GM23338 (cell line): ENCODE data around the gene ZMYND11. TPM values are rescaled to one million over a fixed set of nuclear protein-coding genes. Genes with fewer than 3 reads are reported as not detected.

ENCODE experiments used
- ATAC-seq: fragments of 200-7000 bp; cut with Tn5 transposase; 3 replicates; pipeline ENCODE4 v1.9.1; 2020
- DNase-seq: peaks from one replicate; pipeline ENCODE4 v3.0.0-alpha.2; 2015; ENCODE audit warnings: low spot score
- H2AFZ ChIP-seq: fragments of 200-600 bp; sonication (generic); 2 replicates; pipeline ENCODE4 v1.8.0; 2016; ENCODE audit warnings: antibody characterized with exemption, mild to moderate bottlenecking, moderate library complexity
- H3F3A ChIP-seq: fragments of 200-600 bp; sonication (generic); replicated peaks from 2 replicates; pipeline ENCODE4 v1.8.0; 2017; ENCODE audit warnings: antibody characterized with exemption, mixed run types, low read depth
- H3K27ac ChIP-seq: fragments of 200-600 bp; sonication (generic); 2 replicates; pipeline ENCODE4 v1.6.1; 2016; ENCODE audit warnings: low read depth
- H3K27me3 ChIP-seq: fragments of 200-600 bp; sonication (generic); 2 replicates; pipeline ENCODE4 v1.8.0; 2016; ENCODE audit warnings: mild to moderate bottlenecking, mixed run types, moderate library complexity; ENCODE audit not compliant: insufficient read depth
- H3K36me3 ChIP-seq: fragments of 200-600 bp; sonication (generic); 2 replicates; pipeline ENCODE4 v1.8.0; 2016; ENCODE audit warnings: mild to moderate bottlenecking; ENCODE audit not compliant: insufficient read depth
- H3K4me1 ChIP-seq: fragments of 200-600 bp; sonication (generic); 2 replicates; pipeline ENCODE4 v1.8.0; 2016; ENCODE audit warnings: mild to moderate bottlenecking, moderate library complexity; ENCODE audit not compliant: insufficient read depth
- H3K4me2 ChIP-seq: fragments of 200-600 bp; sonication (generic); 2 replicates; pipeline ENCODE4 v1.7.1; 2017; ENCODE audit warnings: mixed run types
- H3K4me3 ChIP-seq: fragments of 200-600 bp; sonication (generic); 2 replicates; pipeline ENCODE4 v1.6.1; 2016; ENCODE audit warnings: mixed run types
- H3K79me2 ChIP-seq: fragments of 200-600 bp; sonication (generic); replicated peaks from 2 replicates; pipeline ENCODE4 v1.8.0; 2017; ENCODE audit warnings: mild to moderate bottlenecking; ENCODE audit not compliant: insufficient read depth
- H3K9me2 ChIP-seq: fragments of 200-600 bp; sonication (generic); 2 replicates; pipeline ENCODE4 v1.8.0; 2017; ENCODE audit not compliant: insufficient read depth
- H4K20me1 ChIP-seq: fragments of 200-600 bp; sonication (generic); replicated peaks from 2 replicates; pipeline ENCODE4 v1.8.0; 2017; ENCODE audit warnings: mild to moderate bottlenecking; ENCODE audit not compliant: insufficient read depth
- H3K27ac Mint-ChIP-seq: 2 replicates; pipeline ENCODE4 v1.8.0; 2020; ENCODE audit warnings: inconsistent platforms, mild to moderate bottlenecking, moderate library complexity, mixed read lengths
- H3K27me3 Mint-ChIP-seq: 3 replicates; pipeline ENCODE4 v1.8.0; 2022; ENCODE audit warnings: low read depth, mild to moderate bottlenecking, moderate library complexity, mixed read lengths, inconsistent platforms; ENCODE audit not compliant: insufficient read depth, poor library complexity
- H3K36me3 Mint-ChIP-seq: 3 replicates; pipeline ENCODE4 v1.8.0; 2021; ENCODE audit warnings: low read depth, mild to moderate bottlenecking, inconsistent platforms, moderate library complexity, mixed read lengths
- H3K4me1 Mint-ChIP-seq: 3 replicates; pipeline ENCODE4 v1.8.0; 2020; ENCODE audit warnings: mild to moderate bottlenecking, inconsistent platforms, mixed read lengths
- H3K4me3 Mint-ChIP-seq: 3 replicates; pipeline ENCODE4 v1.8.0; 2021; ENCODE audit warnings: moderate library complexity, mild to moderate bottlenecking, inconsistent platforms, mixed read lengths
- H3K9me3 Mint-ChIP-seq: 3 replicates; pipeline ENCODE4 v1.8.0; 2020; ENCODE audit warnings: moderate library complexity, mild to moderate bottlenecking, inconsistent platforms, mixed read lengths
- CREB1 ChIP-seq: fragments of 250-450 bp; sonication (Bioruptor Pico); IDR thresholded peaks from 2 replicates; pipeline ENCODE4 v1.5.0; 2020; ENCODE audit warnings: low read depth, mild to moderate bottlenecking, moderate library complexity
- CTCF ChIP-seq, 2 experiments: fragments of 200-600 bp in 1 of 2; sonication (generic) in 1 of 2; conservative IDR thresholded peaks; 2 replicates each; pipeline versions ENCODE4 v1.5.1 to v1.6.1; 2016 to 2017; ENCODE audit warnings: antibody characterized with exemption in 2 of 2, low read depth in 2 of 2, mild to moderate bottlenecking in 2 of 2, moderate library complexity in 1 of 2
- ETS1 ChIP-seq: IDR thresholded peaks from 2 replicates; pipeline ENCODE4 v1.6.1; 2016; ENCODE audit warnings: antibody characterized with exemption
- EZH2 ChIP-seq: fragments of 200-600 bp; sonication (generic); IDR thresholded peaks from one replicate; pipeline ENCODE4 v1.8.0; 2017; ENCODE audit warnings: antibody characterized with exemption, mild to moderate bottlenecking, low read depth; ENCODE audit not compliant: unreplicated experiment
- EZH2phosphoT487 ChIP-seq: fragments of 200-600 bp; sonication (generic); IDR thresholded peaks from one replicate; pipeline ENCODE4 v1.8.1; 2018; ENCODE audit warnings: antibody characterized with exemption; ENCODE audit not compliant: unreplicated experiment
- JUNB ChIP-seq: IDR thresholded peaks from one replicate; pipeline ENCODE4 v1.6.1; 2016; ENCODE audit warnings: antibody characterized with exemption; ENCODE audit not compliant: unreplicated experiment
- NANOG ChIP-seq: IDR thresholded peaks from 2 replicates; pipeline ENCODE4 v1.6.1; 2016; ENCODE audit warnings: antibody characterized with exemption, borderline replicate concordance
- POLR2AphosphoS5 ChIP-seq: IDR thresholded peaks from 2 replicates; pipeline ENCODE4 v1.6.1; 2016; ENCODE audit warnings: antibody characterized with exemption, low read depth
- REST ChIP-seq: IDR thresholded peaks from one replicate; pipeline ENCODE4 v1.6.1; 2018; ENCODE audit warnings: antibody characterized with exemption; ENCODE audit not compliant: unreplicated experiment
- STAT1 ChIP-seq: IDR thresholded peaks from one replicate; pipeline ENCODE4 v1.6.1; 2016; ENCODE audit warnings: antibody characterized with exemption; ENCODE audit not compliant: unreplicated experiment
- ZNF114 ChIP-seq: fragments of 250-450 bp; sonication (Bioruptor Pico); IDR thresholded peaks from 2 replicates; pipeline ENCODE4 v1.5.0; 2020; ENCODE audit warnings: mild to moderate bottlenecking, moderate library complexity
- ZNF331 ChIP-seq: fragments of 250-450 bp; sonication (Bioruptor Pico); IDR thresholded peaks from 2 replicates; pipeline ENCODE4 v1.5.0; 2020; ENCODE audit warnings: low read depth, mild to moderate bottlenecking, moderate library complexity
- ZNF462 ChIP-seq: fragments of 250-450 bp; sonication (Bioruptor Pico); IDR thresholded peaks from 2 replicates; pipeline ENCODE4 v1.5.0; 2020; ENCODE audit warnings: mild to moderate bottlenecking, moderate library complexity
- polyA plus RNA-seq: library from polyadenylated mRNA; unstranded; fragments of >200 nt; fragmentation: Nextera tagmentation; extraction: Ambion mirVana; gene quantifications from 2 replicates; pipeline ENCODE4 v1.2.1, GENCODE V29; 2016
- total RNA-seq: library from RNA; depleted of rRNA; stranded (reverse); fragments of >200 nt; shearing (Covaris generic); gene quantifications from 2 replicates; pipeline ENCODE4 v1.2.3, GENCODE V29; 2014

The ZMYND11 gene
- total and polyA plus RNA-seq, 2 experiments from 2014 or later: 8.9 to 16.9 TPM

GRCh38 chr10:271722-272121 is 136.5 kb downstream of the ZMYND11 start:
- Histone ChIP-seq H3K27ac (no peak overlapping the region), H3K4me3 (no peak overlapping the region), H3K27me3 (no peaks in the 10 kb centered on the region), H3K4me2 (no peak overlapping the region), H4K20me1 (no peaks in the 10 kb centered on the region), H3F3A (no peaks in the 10 kb centered on the region), H3K4me1 (peaks cover 11% of the 10 kb centered on the region; the same call in 1 of the 2 replicates), H3K79me2 (no peaks in the 10 kb centered on the region), H3K36me3 (no peaks in the 10 kb centered on the region), H2AFZ (no peak overlapping the region), H3K9me2 (no peaks in the 10 kb centered on the region)
- H3K27ac Mint-ChIP-seq: no peak overlapping the region
- no peak for ATAC-seq
- no peak for TF ChIP-seq STAT1
- no peak for TF ChIP-seq ETS1
- TF ChIP-seq ZNF462 (CRISPR knock-in tag): no peak
- no peak for TF ChIP-seq POLR2AphosphoS5
- TF ChIP-seq REST: no peak
- no peak for TF ChIP-seq CTCF (conservative IDR thresholded peaks at IDR 0.05; ENCODE audit: low read depth in 2 of 2)
- TF ChIP-seq NANOG: no peak
- TF ChIP-seq JUNB: no peak
- TF ChIP-seq ZNF114: no peak
- no peak for TF ChIP-seq ZNF331 (CRISPR knock-in tag)
- no peak for TF ChIP-seq EZH2phosphoT487
- TF ChIP-seq CREB1: no peak
- TF ChIP-seq EZH2: no peak
- H3K9me3 Mint-ChIP-seq: no peaks in the 10 kb centered on the region
- DNase-seq: no peak
- peaks cover 26% of the 10 kb centered on the region for H3K4me1 Mint-ChIP-seq
- no peak overlapping the region for H3K4me3 Mint-ChIP-seq
- no peaks in the 10 kb centered on the region for H3K36me3 Mint-ChIP-seq
- peaks cover 1% of the 10 kb centered on the region for H3K27me3 Mint-ChIP-seq
